A673 (cell line): Measurements from ENCODE around the gene ISLR. TPM values are rescaled to one million over a fixed set of nuclear protein-coding genes. Genes with fewer than 3 reads are reported as not detected.

Source experiments
- BruUV-seq: library from RNA; stranded (reverse); fragments of 400-500 nt; replicated peaks from 2 replicates; lab custom pipeline; 2021; lab: Mats Ljungman, UMichigan
- CTCF ChIA-PET: fragments of 300-600 bp; sonication (Branson Sonifier 250); formaldehyde crosslinking; loops from one replicate; lab custom pipeline; 2022; ENCODE audit warnings: antibody characterized with exemption; lab: Charles Lee
- POLR2A ChIA-PET: fragments of 300-600 bp; sonication (Branson Sonifier 250); formaldehyde crosslinking; loops from one replicate; lab custom pipeline; 2022; ENCODE audit warnings: antibody characterized with exemption; ENCODE audit not compliant: low non-redundant PET; lab: Charles Lee
- DNase-seq: peaks from one replicate; pipeline ENCODE4 v3.0.0-alpha.2; 2015; ENCODE audit warnings: low spot score
- H3K27ac ChIP-seq: fragments of 200-600 bp; sonication (generic); 2 replicates; pipeline ENCODE4 v1.5.1; 2016; ENCODE audit warnings: mixed run types, low read depth, mild to moderate bottlenecking, mixed read lengths, antibody characterized with exemption, low read length; ENCODE audit not compliant: poor library complexity, severe bottlenecking
- H3K27me3 ChIP-seq: fragments of 200-600 bp; sonication (generic); replicated peaks from 2 replicates; pipeline ENCODE4 v1.6.1; 2017; ENCODE audit warnings: mixed run types, low read depth, mild to moderate bottlenecking, mixed read lengths, antibody characterized with exemption, low read length; ENCODE audit not compliant: insufficient read depth, poor library complexity
- H3K36me3 ChIP-seq: fragments of 200-600 bp; sonication (generic); 2 replicates; pipeline ENCODE4 v1.6.1; 2016; ENCODE audit warnings: mixed run types, mild to moderate bottlenecking, mixed read lengths, antibody characterized with exemption, low read length; ENCODE audit not compliant: insufficient read depth, poor library complexity, severe bottlenecking
- H3K4me1 ChIP-seq: fragments of 200-600 bp; sonication (generic); 2 replicates; pipeline ENCODE4 v1.6.1; 2017; ENCODE audit warnings: mixed run types, mild to moderate bottlenecking, mixed read lengths, antibody characterized with exemption, low read length; ENCODE audit not compliant: insufficient read depth, poor library complexity, severe bottlenecking
- H3K4me3 ChIP-seq: fragments of 200-600 bp; sonication (generic); 2 replicates; pipeline ENCODE4 v1.5.1; 2016; ENCODE audit warnings: low read depth, mixed run types, mild to moderate bottlenecking, mixed read lengths, low read length; ENCODE audit not compliant: poor library complexity, severe bottlenecking
- H3K9me3 ChIP-seq: fragments of 200-600 bp; sonication (generic); 2 replicates; pipeline ENCODE4 v1.6.1; 2016; ENCODE audit warnings: mixed run types, low read depth, mild to moderate bottlenecking, mixed read lengths, antibody characterized with exemption, low read length; ENCODE audit not compliant: poor library complexity, severe bottlenecking
- EZH2 ChIP-seq: fragments of 200-600 bp; sonication (generic); IDR thresholded peaks from 2 replicates; pipeline ENCODE4 v1.6.1; 2017; ENCODE audit warnings: borderline replicate concordance, low read depth, mild to moderate bottlenecking, mixed read lengths, antibody characterized with exemption, low read length; ENCODE audit not compliant: poor library complexity, severe bottlenecking
- intact Hi-C: fragments of 100-400 bp; cut with micrococcal nuclease; formaldehyde crosslinking; loops from one replicate; pipeline ENCODE4 v1.10.0; 2022; ENCODE audit not compliant: unreplicated experiment
- total RNA-seq: library from RNA; stranded (reverse); gene quantifications from 2 replicates; pipeline ENCODE4 v1.2.3, GENCODE V29; 2021
- TF ChIP-seq, protein P1 (sequence below): fragments of 300-800, 200-600 bp; sonication (generic); conservative IDR thresholded peaks from 2 replicates; pipeline ENCODE4 v1.5.1; 2017; ENCODE audit warnings: low read depth, mild to moderate bottlenecking, antibody characterized with exemption, low read length, moderate library complexity, mixed read lengths

Gene ISLR
- total RNA-seq, 1 experiment from 2014 or later: 0.41 TPM

DNA sequence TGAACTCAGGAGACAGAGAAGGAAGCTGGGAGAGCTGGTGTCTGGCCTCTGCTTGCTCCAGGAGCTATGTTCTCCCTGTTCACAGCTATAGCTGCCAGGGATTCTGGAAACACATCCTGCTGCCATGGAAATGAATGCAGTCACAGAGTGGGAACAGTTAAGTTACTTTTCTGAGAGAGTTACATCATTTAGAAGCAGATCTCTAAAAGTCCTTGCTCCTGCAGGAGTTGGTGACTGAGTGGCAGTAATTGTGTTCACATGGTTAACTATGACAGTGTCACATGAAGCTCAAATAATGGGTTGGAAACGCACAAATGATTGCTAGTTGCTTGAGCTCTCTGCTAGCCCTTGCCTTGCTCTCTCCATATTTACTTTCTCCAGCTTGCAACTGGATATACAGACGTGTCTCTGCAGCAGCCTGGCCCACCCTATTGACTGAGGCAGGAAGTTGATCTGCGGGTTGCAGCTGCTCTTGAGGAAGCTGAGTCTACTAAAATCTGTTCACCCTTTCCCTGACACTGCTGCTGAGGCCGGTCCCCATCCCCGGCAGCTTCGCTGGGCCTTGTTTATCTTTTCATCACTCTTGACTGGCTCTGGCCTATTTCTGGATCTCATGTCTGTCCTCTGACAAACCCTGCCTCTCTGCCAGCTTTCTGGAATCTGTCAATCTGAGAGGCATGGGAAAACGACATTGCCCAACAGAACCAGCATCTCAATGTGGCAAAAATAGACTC, 16.7 kb upstream of the ISLR start:
- ChIA-PET CTCF (no interaction called here), POLR2A (interaction anchor here (0.6 kb wide), 1 partner anchor 18 kb away, joined by 15 read pairs; no protein-coding TSS in a partner anchor)
- Histone ChIP-seq H3K27me3 (no peaks in the 10 kb centered on the region), H3K9me3 (no peaks in the 10 kb centered on the region), H3K4me3 (no peak overlapping the region), H3K4me1 (no peaks in the 10 kb centered on the region), H3K27ac (no peak overlapping the region), H3K36me3 (no peaks in the 10 kb centered on the region)
- TF ChIP-seq, protein P1, sequence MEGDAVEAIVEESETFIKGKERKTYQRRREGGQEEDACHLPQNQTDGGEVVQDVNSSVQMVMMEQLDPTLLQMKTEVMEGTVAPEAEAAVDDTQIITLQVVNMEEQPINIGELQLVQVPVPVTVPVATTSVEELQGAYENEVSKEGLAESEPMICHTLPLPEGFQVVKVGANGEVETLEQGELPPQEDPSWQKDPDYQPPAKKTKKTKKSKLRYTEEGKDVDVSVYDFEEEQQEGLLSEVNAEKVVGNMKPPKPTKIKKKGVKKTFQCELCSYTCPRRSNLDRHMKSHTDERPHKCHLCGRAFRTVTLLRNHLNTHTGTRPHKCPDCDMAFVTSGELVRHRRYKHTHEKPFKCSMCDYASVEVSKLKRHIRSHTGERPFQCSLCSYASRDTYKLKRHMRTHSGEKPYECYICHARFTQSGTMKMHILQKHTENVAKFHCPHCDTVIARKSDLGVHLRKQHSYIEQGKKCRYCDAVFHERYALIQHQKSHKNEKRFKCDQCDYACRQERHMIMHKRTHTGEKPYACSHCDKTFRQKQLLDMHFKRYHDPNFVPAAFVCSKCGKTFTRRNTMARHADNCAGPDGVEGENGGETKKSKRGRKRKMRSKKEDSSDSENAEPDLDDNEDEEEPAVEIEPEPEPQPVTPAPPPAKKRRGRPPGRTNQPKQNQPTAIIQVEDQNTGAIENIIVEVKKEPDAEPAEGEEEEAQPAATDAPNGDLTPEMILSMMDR: no peak
- TF ChIP-seq EZH2: no peak
- no peak for DNase-seq
- BruUV-seq: no TSS peak
- intact Hi-C loops: no loop called here

DNA sequence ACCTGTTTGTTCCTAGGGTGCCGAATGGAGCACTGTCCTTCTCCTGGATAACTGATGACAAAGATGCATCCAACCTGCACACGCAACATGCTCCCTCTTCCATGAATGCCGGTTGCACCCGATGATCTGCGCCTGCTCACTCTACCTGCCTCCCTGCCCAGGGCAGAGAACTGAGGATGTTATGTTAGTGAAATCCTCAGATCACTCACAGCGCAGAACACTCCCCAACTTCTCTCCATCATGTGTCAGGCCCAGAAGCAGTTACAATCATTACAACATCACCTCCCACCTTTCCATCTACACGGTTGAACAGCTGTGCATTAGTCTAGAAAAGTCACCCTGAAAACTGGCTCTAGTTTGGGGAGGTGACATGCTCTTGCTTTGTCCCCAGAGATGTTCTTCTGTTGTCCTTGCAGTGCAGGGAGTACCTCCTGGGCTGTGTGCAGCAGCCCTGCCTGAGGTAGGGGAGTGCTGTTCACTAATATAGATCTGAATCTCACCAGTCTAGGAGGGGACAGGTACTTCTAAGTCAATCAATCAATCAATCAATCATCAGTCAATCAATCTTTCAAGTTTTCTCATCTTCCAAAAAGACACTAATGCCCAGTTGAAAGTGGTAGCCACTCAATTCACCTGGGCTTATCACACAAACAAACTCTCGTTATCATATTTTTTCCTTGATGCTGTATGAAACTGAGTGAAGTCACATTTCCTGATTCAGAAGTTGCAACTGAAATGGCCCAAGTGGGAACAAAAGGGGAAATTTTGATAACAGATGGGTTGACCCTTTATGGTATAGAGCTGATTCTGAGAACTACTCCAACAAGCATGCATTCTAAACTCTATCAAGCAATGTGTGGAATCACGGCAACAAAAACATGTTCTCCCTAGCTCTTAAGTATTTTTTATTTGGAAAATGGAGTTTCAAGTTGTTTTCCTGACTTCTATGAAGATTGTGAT, 15.4 kb upstream of the ISLR start:
- H3K9me3 ChIP-seq: no peaks in the 10 kb centered on the region
- CTCF ChIA-PET: no interaction called here
- no peak overlapping the region for H3K27ac ChIP-seq
- H3K4me3 ChIP-seq: no peak overlapping the region
- H3K36me3 ChIP-seq: no peaks in the 10 kb centered on the region
- DNase-seq: no peak
- H3K27me3 ChIP-seq: no peaks in the 10 kb centered on the region
- TF ChIP-seq, protein P1: no peak
- no TSS peak for BruUV-seq
- H3K4me1 ChIP-seq: no peaks in the 10 kb centered on the region
- intact Hi-C loops: no loop called here
- POLR2A ChIA-PET: no interaction called here

DNA sequence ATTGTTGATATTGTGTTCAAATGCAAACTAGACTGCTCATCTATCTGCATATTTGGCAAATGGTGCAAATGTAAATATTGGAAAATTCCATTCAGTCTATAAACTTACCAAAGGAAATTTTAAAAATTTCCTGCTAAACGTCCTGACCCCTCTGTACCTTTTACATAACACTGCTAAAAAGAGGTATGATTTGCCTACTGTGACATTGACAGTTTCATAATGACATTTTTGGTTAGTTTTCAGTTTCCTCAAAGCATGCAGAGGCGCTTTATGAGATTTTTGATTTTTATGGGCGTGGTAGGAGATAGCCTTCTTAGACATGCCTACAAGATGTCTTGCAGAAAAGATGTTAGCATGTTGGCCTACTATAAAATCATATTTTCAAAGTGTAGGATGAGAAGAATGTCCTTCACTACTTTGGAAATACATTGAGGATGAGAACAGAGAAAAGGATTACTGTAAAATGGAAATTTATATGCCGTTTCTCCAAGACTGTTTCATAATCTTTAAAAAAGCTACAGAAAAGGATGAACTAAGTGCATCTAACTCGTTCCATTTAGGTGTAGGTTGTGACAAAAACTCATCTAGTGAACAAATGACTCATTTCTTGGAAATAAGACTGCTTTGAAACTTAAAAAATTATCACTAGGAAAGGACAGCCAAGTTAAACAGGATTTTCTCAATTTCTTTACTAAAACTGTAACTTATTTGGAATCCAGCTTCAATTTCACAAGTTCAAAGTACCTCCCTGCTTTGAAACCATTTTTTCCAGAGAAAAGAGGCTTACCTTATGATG, 14.5 kb upstream of the ISLR start:
- no peak for DNase-seq
- intact Hi-C loops: no loop called here
- Histone ChIP-seq H3K27ac (no peak overlapping the region), H3K4me1 (no peaks in the 10 kb centered on the region), H3K36me3 (no peaks in the 10 kb centered on the region), H3K9me3 (no peaks in the 10 kb centered on the region), H3K4me3 (no peak overlapping the region), H3K27me3 (no peaks in the 10 kb centered on the region)
- no TSS peak for BruUV-seq
- TF ChIP-seq, protein P1: no peak
- no peak for TF ChIP-seq EZH2
- CTCF ChIA-PET: interaction anchor here (0.6 kb wide), 1 partner anchor 33 kb away, joined by 7 read pairs; no protein-coding TSS in a partner anchor
- POLR2A ChIA-PET: no interaction called here
